Vagina (tissue), 2 donors: Measurements from ENCODE around the gene SORCS2. TPM values are rescaled to one million over a fixed set of nuclear protein-coding genes. Genes with fewer than 3 reads are reported as not detected.

Source experiments
- DNase-seq, 2 donors: peaks; one replicate each; pipeline ENCODE4 v3.0.0-alpha.2; 2017; ENCODE audit errors: extremely low spot score in 2 of 2
- H3K27ac ChIP-seq: fragments of 200-600 bp; sonication (generic); one replicate; pipeline ENCODE4 v1.5.1; 2019
- H3K27me3 ChIP-seq: fragments of 200-600 bp; sonication (generic); one replicate; pipeline ENCODE4 v1.5.1; 2019
- H3K36me3 ChIP-seq, 2 donors: fragments of 200-600 bp; sonication (generic); one replicate each; pipeline ENCODE4 v1.5.1; 2017 to 2019
- H3K4me1 ChIP-seq: fragments of 200-600 bp; sonication (generic); one replicate; pipeline ENCODE4 v1.5.1; 2019
- H3K4me3 ChIP-seq, 2 donors: fragments of 200-600 bp; sonication (generic); 1 replicate in 1 of 2; 2 replicates in 1 of 2; pipeline ENCODE4 v1.5.1; 2016 to 2019
- H3K9me3 ChIP-seq: fragments of 200-600 bp; sonication (generic); one replicate; pipeline ENCODE4 v1.5.1; 2019
- POLR2A ChIP-seq, 2 donors: fragments of 450-650 bp; IDR thresholded peaks; one replicate each; pipeline ENCODE4 v1.6.1; 2017; ENCODE audit warnings: antibody characterized with exemption in 2 of 2, mild to moderate bottlenecking in 2 of 2, moderate library complexity in 2 of 2
- POLR2AphosphoS5 ChIP-seq, 2 donors: sonication (generic); formaldehyde crosslinking; IDR thresholded peaks; one replicate each; pipeline ENCODE4 v1.9.0; 2017; ENCODE audit warnings: antibody characterized with exemption in 2 of 2, mild to moderate bottlenecking in 2 of 2, low read depth in 1 of 2; ENCODE audit not compliant: insufficient read depth in 1 of 2
- intact Hi-C: fragments of 100-400 bp; cut with DNase I; formaldehyde crosslinking; loops from one replicate; pipeline ENCODE4 v1.15.1; 2023
- total RNA-seq: library from RNA; depleted of rRNA; stranded (reverse); fragments of >200 nt; gene quantifications from one replicate; pipeline ENCODE4 v1.2.3, GENCODE V29; 2016
- TF ChIP-seq, protein P1 (sequence below), 3 experiments: fragments of 450-650 bp in 2 of 3; fragments of 200-600 bp in 1 of 3; sonication (generic) in 1 of 3; IDR thresholded peaks; one replicate each; pipeline ENCODE4 v1.5.1; 2017 to 2019; ENCODE audit warnings: antibody characterized with exemption in 3 of 3, mild to moderate bottlenecking in 2 of 3, moderate library complexity in 2 of 3

Gene SORCS2
- total RNA-seq, 1 donor from 2014 or later = 5.4 TPM

DNA sequence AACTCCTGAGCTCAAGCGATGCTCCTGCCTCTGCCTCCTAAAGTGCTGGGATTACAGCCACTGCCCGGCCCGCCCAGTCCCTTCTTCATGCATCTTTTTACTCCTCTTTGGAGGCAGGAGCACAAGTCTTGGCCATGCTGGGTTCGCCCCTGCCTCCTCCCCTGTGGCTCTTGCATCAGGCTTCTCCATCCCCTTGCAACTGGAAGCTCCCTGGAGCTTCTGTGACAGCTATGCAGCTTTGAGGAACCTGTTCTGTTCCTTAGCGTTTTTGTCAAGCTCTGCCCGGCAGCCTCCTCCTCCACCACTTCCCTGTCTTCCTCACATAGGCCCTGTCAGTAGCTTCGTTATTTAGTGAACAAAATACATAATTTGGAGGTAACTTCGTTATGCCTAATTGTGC is 168.5 kb downstream of the SORCS2 start:
- Histone ChIP-seq H3K4me3 (no peak overlapping the region), H3K27ac (no peak overlapping the region)

DNA sequence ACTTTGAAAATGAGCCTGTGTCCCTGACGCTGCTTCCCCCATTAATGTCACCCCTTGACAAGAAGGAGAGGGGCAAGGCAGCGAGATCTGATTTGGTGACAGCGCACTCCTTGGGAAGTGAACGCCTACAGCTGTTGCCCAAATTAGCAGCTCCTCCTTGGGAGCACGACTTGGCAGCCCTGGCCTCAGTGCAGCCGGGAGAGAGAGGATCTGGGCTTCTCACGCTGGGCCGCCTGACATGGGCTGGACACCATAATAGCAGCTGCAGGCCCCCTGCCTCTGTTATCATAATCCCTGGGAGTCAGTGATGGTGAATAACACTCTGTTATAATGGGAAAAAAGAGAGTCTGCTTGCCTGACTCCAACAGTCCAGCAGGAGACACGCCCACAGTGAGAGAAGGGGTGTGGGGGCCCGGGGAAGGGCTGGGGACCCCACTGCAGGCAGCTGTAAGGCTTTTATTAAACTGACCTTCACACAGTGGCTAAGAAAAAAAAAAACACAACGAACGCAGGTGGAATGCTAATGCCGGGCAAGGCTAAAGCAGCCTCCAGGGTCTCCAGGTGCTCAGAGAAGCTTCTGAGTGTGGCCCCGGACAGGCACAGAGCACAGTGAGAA is 169.1 kb downstream of the SORCS2 start:
- no peaks in the 10 kb centered on the region for H3K9me3 ChIP-seq
- no peak overlapping the region for H3K4me3 ChIP-seq
- no peak overlapping the region for H3K27ac ChIP-seq
- no peaks in the 10 kb centered on the region for H3K36me3 ChIP-seq
- H3K4me1 ChIP-seq = peaks cover 7% of the 10 kb centered on the region
- H3K27me3 ChIP-seq = no peaks in the 10 kb centered on the region
- TF ChIP-seq POLR2A (IDR thresholded peaks at IDR 0.05) (no peak), POLR2AphosphoS5 (IDR thresholded peaks at IDR 0.05; ENCODE audit: insufficient read depth in 1 of 2, low read depth in 1 of 2) (no peak)
- TF ChIP-seq, protein P1, sequence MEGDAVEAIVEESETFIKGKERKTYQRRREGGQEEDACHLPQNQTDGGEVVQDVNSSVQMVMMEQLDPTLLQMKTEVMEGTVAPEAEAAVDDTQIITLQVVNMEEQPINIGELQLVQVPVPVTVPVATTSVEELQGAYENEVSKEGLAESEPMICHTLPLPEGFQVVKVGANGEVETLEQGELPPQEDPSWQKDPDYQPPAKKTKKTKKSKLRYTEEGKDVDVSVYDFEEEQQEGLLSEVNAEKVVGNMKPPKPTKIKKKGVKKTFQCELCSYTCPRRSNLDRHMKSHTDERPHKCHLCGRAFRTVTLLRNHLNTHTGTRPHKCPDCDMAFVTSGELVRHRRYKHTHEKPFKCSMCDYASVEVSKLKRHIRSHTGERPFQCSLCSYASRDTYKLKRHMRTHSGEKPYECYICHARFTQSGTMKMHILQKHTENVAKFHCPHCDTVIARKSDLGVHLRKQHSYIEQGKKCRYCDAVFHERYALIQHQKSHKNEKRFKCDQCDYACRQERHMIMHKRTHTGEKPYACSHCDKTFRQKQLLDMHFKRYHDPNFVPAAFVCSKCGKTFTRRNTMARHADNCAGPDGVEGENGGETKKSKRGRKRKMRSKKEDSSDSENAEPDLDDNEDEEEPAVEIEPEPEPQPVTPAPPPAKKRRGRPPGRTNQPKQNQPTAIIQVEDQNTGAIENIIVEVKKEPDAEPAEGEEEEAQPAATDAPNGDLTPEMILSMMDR (IDR thresholded peaks at IDR 0.05) = no peak
- no peak for DNase-seq
- intact Hi-C loops = no loop called here

More for the DNA sequence above, 168.5 kb downstream of the SORCS2 start:
- no peaks in the 10 kb centered on the region for H3K27me3 ChIP-seq
- intact Hi-C loops = no loop called here
- no peaks in the 10 kb centered on the region for H3K9me3 ChIP-seq
- H3K36me3 ChIP-seq = no peaks in the 10 kb centered on the region
- peaks cover 3% of the 10 kb centered on the region for H3K4me1 ChIP-seq
- no peak for TF ChIP-seq POLR2AphosphoS5 (IDR thresholded peaks at IDR 0.05; ENCODE audit: insufficient read depth in 1 of 2, low read depth in 1 of 2)
- TF ChIP-seq POLR2A (IDR thresholded peaks at IDR 0.05) = no peak
- TF ChIP-seq, protein P1 (IDR thresholded peaks at IDR 0.05) = no peak
- DNase-seq = no peak

DNA sequence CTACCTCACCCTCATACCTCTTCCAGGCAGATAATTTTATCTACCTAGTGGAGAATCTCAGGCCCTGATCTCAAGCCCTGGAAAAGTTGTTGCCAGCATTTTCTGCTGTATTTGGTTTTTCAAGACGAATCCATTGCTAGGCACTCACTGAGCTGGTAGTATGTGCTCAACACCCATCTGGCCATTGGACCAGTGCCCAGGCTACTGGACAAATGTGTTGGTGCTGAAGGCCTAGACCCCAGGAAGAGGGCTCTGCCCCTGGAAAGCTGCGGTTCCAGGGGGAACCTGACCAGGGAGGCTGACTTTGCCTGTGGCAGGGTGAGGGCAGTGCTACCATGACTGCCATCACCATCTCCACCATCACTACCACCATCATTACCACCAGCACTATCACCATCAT is 170.0 kb downstream of the SORCS2 start:
- no peaks in the 10 kb centered on the region for H3K9me3 ChIP-seq
- peaks cover 7% of the 10 kb centered on the region for H3K4me1 ChIP-seq
- H3K36me3 ChIP-seq = no peaks in the 10 kb centered on the region
- no peak for DNase-seq
- H3K27me3 ChIP-seq = no peaks in the 10 kb centered on the region
- no peak for TF ChIP-seq POLR2A (IDR thresholded peaks at IDR 0.05)
- TF ChIP-seq, protein P1 (IDR thresholded peaks at IDR 0.05) = no peak
- TF ChIP-seq POLR2AphosphoS5 (IDR thresholded peaks at IDR 0.05; ENCODE audit: insufficient read depth in 1 of 2, low read depth in 1 of 2) = no peak
- H3K4me3 ChIP-seq = no peak overlapping the region
- no peak overlapping the region for H3K27ac ChIP-seq
- intact Hi-C loops = no loop called here

DNA sequence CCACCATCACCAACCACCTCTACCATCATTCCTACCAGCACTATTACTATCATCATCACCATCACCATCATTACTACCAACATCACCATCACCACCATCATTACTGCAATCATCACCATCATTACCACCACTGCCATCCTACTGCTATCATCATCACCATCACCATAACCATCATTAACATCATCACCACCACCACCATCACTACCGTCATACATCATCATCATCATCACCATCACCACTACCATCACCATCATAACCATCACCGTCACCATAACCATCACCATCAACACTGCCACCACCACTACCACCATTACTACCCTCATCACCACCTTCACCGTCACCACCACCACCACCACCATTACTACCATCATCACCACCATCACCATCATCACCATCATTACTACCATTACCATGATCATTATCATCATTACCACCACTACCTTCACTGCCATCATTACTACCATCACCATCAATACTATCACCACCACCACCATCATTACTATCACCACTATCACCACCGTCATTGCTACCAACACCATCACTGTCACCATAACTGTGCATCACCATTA is 170.6 kb downstream of the SORCS2 start:
- no peak overlapping the region for H3K4me3 ChIP-seq
- intact Hi-C loops = no loop called here
- no peaks in the 10 kb centered on the region for H3K9me3 ChIP-seq
- H3K27ac ChIP-seq = no peak overlapping the region
- no peaks in the 10 kb centered on the region for H3K36me3 ChIP-seq
- H3K27me3 ChIP-seq = no peaks in the 10 kb centered on the region
- peaks cover 7% of the 10 kb centered on the region for H3K4me1 ChIP-seq
- DNase-seq = no peak
- TF ChIP-seq, protein P1 (IDR thresholded peaks at IDR 0.05) = no peak
- TF ChIP-seq POLR2AphosphoS5 (IDR thresholded peaks at IDR 0.05; ENCODE audit: insufficient read depth in 1 of 2, low read depth in 1 of 2) (no peak), POLR2A (IDR thresholded peaks at IDR 0.05) (no peak)

DNA sequence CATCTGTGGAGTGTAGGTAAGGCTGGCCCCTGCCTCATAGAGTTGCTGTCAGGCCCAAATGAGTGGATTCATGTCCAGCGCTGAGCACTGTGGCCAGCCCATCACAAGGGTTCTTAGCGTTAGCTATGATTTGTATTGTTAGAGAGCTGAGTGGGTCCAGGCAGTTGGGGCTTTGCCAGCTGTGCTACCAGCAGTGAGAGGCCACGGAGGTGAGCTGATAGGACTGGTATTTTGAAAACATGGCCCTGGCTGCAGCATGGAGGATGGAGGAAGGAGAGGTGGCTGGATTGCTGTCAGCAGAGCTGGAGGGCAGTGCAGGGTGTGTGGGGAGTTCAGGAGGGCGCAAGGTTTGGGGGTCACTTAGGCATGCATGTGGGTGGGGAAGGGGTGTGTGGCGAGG is 172.6 kb downstream of the SORCS2 start:
- TF ChIP-seq POLR2AphosphoS5 (IDR thresholded peaks at IDR 0.05; ENCODE audit: insufficient read depth in 1 of 2, low read depth in 1 of 2) (no peak), POLR2A (IDR thresholded peaks at IDR 0.05) (no peak)
- TF ChIP-seq, protein P1 (IDR thresholded peaks at IDR 0.05) = no peak
- intact Hi-C loops = no loop called here
- H3K9me3 ChIP-seq = no peaks in the 10 kb centered on the region
- H3K36me3 ChIP-seq = no peaks in the 10 kb centered on the region
- DNase-seq = no peak
- H3K27me3 ChIP-seq = no peaks in the 10 kb centered on the region
- peaks cover 7% of the 10 kb centered on the region for H3K4me1 ChIP-seq
- H3K27ac ChIP-seq = no peak overlapping the region
- no peak overlapping the region for H3K4me3 ChIP-seq
